Panc1 (cell line): ENCODE results near the gene SRC. TPM values are rescaled to one million over a fixed set of nuclear protein-coding genes. Genes with fewer than 3 reads are reported as not detected.

Experiments used
- ATAC-seq: fragments of 200-7000 bp; cut with Tn5 transposase; 2 replicates; pipeline ENCODE4 v1.9.1; 2020; ENCODE audit warnings: mild to moderate bottlenecking, moderate library complexity
- BruUV-seq: library from RNA; stranded (reverse); fragments of 400-500 nt; replicated peaks from 2 replicates; lab custom pipeline; 2021; lab: Mats Ljungman, UMichigan
- CTCF ChIA-PET: fragments of 300-600 bp; sonication (Branson Sonifier 250); formaldehyde crosslinking; loops from one replicate; lab custom pipeline; 2022; ENCODE audit warnings: antibody characterized with exemption; lab: Charles Lee
- POLR2A ChIA-PET: fragments of 300-600 bp; sonication (Branson Sonifier 250); formaldehyde crosslinking; loops from one replicate; lab custom pipeline; 2022; ENCODE audit warnings: antibody characterized with exemption; lab: Charles Lee
- DNase-seq: peaks from one replicate; pipeline ENCODE4 v3.0.0-alpha.2; 2010; ENCODE audit warnings: low read depth, low spot score
- H3K27ac ChIP-seq: 2 replicates; pipeline ENCODE4 v1.5.1; 2011; ENCODE audit warnings: mild to moderate bottlenecking, low read length, inconsistent platforms
- H3K27me3 ChIP-seq: fragments of 200-500 bp; sonication (Bioruptor generic); 2 replicates; pipeline ENCODE4 v1.6.0; 2014; ENCODE audit warnings: low read length, inconsistent platforms; ENCODE audit not compliant: control insufficient read depth, insufficient read depth
- H3K36me3 ChIP-seq: fragments of 200-500 bp; sonication (Bioruptor generic); 2 replicates; pipeline ENCODE4 v1.5.1; 2014; ENCODE audit warnings: inconsistent platforms, mild to moderate bottlenecking, low read length, moderate library complexity; ENCODE audit not compliant: control insufficient read depth, insufficient read depth
- H3K4me1 ChIP-seq: 2 replicates; pipeline ENCODE4 v1.5.1; 2011; ENCODE audit warnings: inconsistent platforms, mild to moderate bottlenecking, low read length, moderate library complexity; ENCODE audit not compliant: control insufficient read depth, insufficient read depth
- H3K4me3 ChIP-seq, 2 experiments: 2 replicates each; pipeline ENCODE4 v1.5.1; 2011 to 2012; ENCODE audit warnings: low read depth in 2 of 2, low read length in 2 of 2, mild to moderate bottlenecking in 2 of 2, inconsistent platforms in 1 of 2, moderate library complexity in 1 of 2
- H3K9me3 ChIP-seq: fragments of 200-500 bp; sonication (Bioruptor generic); 2 replicates; pipeline ENCODE4 v1.5.1; 2014; ENCODE audit warnings: low read depth, mild to moderate bottlenecking, inconsistent platforms, low read length, moderate library complexity; ENCODE audit not compliant: control insufficient read depth, insufficient read depth
- CTCF ChIP-seq: fragments of 450-650 bp; IDR thresholded peaks from 2 replicates; pipeline ENCODE4 v1.5.1; 2017; ENCODE audit warnings: mild to moderate bottlenecking
- POLR2AphosphoS5 ChIP-seq: IDR thresholded peaks from 2 replicates; pipeline ENCODE4 v1.6.1; 2012; ENCODE audit warnings: mild to moderate bottlenecking, low read depth, low read length, moderate library complexity
- REST ChIP-seq, 2 experiments: IDR thresholded peaks; 2 replicates each; pipeline ENCODE4 v1.6.1; 2011 to 2012; ENCODE audit warnings: low read depth in 2 of 2, control low read depth in 1 of 2, low read length in 1 of 2, mild to moderate bottlenecking in 1 of 2, moderate library complexity in 1 of 2; ENCODE audit not compliant: insufficient read depth in 1 of 2
- SIN3A ChIP-seq: IDR thresholded peaks from 2 replicates; pipeline ENCODE4 v1.6.1; 2012; ENCODE audit warnings: low read depth, mild to moderate bottlenecking, low read length, moderate library complexity, borderline replicate concordance; ENCODE audit not compliant: insufficient read depth
- TCF7L2 ChIP-seq: IDR thresholded peaks from 2 replicates; pipeline ENCODE4 v1.6.1; 2011; ENCODE audit warnings: mild to moderate bottlenecking, low read depth, low read length, inconsistent platforms
- in situ Hi-C: cut with HindIII; loops from 2 replicates; pipeline ENCODE4 v1.10.0; 2016; ENCODE audit warnings: low sequenced_read_pairs, low pct_unique_long_range_greater_than_20kb
- intact Hi-C: fragments of 100-400 bp; cut with micrococcal nuclease; formaldehyde crosslinking; loops from one replicate; pipeline ENCODE4 v1.10.0; 2022; ENCODE audit not compliant: unreplicated experiment
- total RNA-seq: library from RNA; stranded (reverse); gene quantifications from one replicate; pipeline ENCODE4 v1.2.1, GENCODE V29; 2021; ENCODE audit not compliant: unreplicated experiment

SRC gene
- total RNA-seq, 1 experiment from 2014 or later = 24.9 TPM

- ChIA-PET CTCF (no interaction called here), POLR2A (no interaction called here)
- BruUV-seq = no TSS peak
These were observed 13.9 kb downstream of the SRC start for GRCh38 chr20:37359836-37360235.

GRCh38 chr20:37360391-37361115, 14.6 kb downstream of the SRC start:
- Histone ChIP-seq H3K27ac (no peak overlapping the region), H3K27me3 (no peaks in the 10 kb centered on the region), H3K4me1 (no peaks in the 10 kb centered on the region), H3K36me3 (no peaks in the 10 kb centered on the region), H3K9me3 (no peaks in the 10 kb centered on the region), H3K4me3 (no peak overlapping the region)
- ChIA-PET CTCF (no interaction called here), POLR2A (no interaction called here)
- in situ Hi-C loops = no loop called here
- intact Hi-C loops = no loop called here
- DNase-seq (no peak), ATAC-seq (no peak)
- no TSS peak for BruUV-seq
- TF ChIP-seq TCF7L2 = no peak
- TF ChIP-seq SIN3A = no peak
- no peak for TF ChIP-seq POLR2AphosphoS5
- TF ChIP-seq CTCF = no peak
- no peak for TF ChIP-seq REST (IDR thresholded peaks at IDR 0.05; ENCODE audit: insufficient read depth in 1 of 2, low read depth in 2 of 2, low read length in 1 of 2)

More at GRCh38 chr20:37359836-37360235, 13.9 kb downstream of the SRC start:
- Histone ChIP-seq H3K36me3 (no peaks in the 10 kb centered on the region), H3K27ac (no peak overlapping the region), H3K4me1 (no peaks in the 10 kb centered on the region), H3K4me3 (no peak overlapping the region), H3K9me3 (no peaks in the 10 kb centered on the region), H3K27me3 (no peaks in the 10 kb centered on the region)
- ATAC-seq (no peak), DNase-seq (no peak)
- in situ Hi-C loops = no loop called here
- intact Hi-C loops = no loop called here
- no peak for TF ChIP-seq SIN3A

GRCh38 chr20:37361336-37361735, 15.4 kb downstream of the SRC start:
- Histone ChIP-seq H3K4me3 (no peak overlapping the region), H3K36me3 (no peaks in the 10 kb centered on the region), H3K9me3 (no peaks in the 10 kb centered on the region), H3K27ac (no peak overlapping the region), H3K4me1 (no peaks in the 10 kb centered on the region), H3K27me3 (no peaks in the 10 kb centered on the region)
- ATAC-seq = no peak
- CTCF ChIA-PET = no interaction called here
- POLR2A ChIA-PET = no interaction called here
- in situ Hi-C loops = no loop called here
- DNase-seq = no peak
- BruUV-seq = no TSS peak
- intact Hi-C loops = no loop called here
- TF ChIP-seq CTCF (no peak), SIN3A (no peak), REST (IDR thresholded peaks at IDR 0.05; ENCODE audit: insufficient read depth in 1 of 2, low read depth in 2 of 2, low read length in 1 of 2) (no peak), TCF7L2 (no peak), POLR2AphosphoS5 (no peak)
